ENCODE measurements around the gene EML1. TPM values are rescaled to one million over a fixed set of nuclear protein-coding genes. Genes with fewer than 3 reads are reported as not detected.

The EML1 gene
- total RNA-seq, 1 donor from 2014 or later = 28.3 TPM

DNA sequence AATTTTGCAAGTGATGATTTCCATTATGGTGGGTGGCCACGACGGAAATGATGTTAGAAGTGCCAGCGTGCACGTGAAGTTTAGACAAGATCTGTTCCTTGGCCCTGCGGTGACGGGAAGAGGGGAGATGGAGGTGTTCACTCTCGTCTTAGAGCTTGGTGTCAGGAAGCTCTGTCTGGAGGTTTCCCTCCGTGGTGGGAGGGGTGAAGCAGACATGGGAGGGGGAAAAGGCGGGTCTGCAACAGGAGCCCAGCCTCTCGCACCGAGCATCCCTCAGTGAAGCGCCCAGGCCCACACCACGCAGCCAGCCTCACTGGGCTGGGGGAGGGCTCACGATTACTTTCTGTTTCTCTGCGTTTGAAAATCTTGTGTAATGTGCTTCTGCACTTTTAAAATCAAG, 26.3 kb downstream of the EML1 start:
- no peak overlapping the region for H3K4me3 ChIP-seq
- H3K4me1 ChIP-seq = no peaks in the 10 kb centered on the region
- TF ChIP-seq, protein P1, sequence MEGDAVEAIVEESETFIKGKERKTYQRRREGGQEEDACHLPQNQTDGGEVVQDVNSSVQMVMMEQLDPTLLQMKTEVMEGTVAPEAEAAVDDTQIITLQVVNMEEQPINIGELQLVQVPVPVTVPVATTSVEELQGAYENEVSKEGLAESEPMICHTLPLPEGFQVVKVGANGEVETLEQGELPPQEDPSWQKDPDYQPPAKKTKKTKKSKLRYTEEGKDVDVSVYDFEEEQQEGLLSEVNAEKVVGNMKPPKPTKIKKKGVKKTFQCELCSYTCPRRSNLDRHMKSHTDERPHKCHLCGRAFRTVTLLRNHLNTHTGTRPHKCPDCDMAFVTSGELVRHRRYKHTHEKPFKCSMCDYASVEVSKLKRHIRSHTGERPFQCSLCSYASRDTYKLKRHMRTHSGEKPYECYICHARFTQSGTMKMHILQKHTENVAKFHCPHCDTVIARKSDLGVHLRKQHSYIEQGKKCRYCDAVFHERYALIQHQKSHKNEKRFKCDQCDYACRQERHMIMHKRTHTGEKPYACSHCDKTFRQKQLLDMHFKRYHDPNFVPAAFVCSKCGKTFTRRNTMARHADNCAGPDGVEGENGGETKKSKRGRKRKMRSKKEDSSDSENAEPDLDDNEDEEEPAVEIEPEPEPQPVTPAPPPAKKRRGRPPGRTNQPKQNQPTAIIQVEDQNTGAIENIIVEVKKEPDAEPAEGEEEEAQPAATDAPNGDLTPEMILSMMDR (IDR thresholded peaks at IDR 0.05) = no peak
- H3K27ac ChIP-seq = no peak overlapping the region
- no peak for DNase-seq (ENCODE audit: low spot score in 2 of 2)
- no peaks in the 10 kb centered on the region for H3K9me3 ChIP-seq
- no peaks in the 10 kb centered on the region for H3K27me3 ChIP-seq
- intact Hi-C loops (cut with DNase I) = no loop called here
- no peaks in the 10 kb centered on the region for H3K36me3 ChIP-seq

DNA sequence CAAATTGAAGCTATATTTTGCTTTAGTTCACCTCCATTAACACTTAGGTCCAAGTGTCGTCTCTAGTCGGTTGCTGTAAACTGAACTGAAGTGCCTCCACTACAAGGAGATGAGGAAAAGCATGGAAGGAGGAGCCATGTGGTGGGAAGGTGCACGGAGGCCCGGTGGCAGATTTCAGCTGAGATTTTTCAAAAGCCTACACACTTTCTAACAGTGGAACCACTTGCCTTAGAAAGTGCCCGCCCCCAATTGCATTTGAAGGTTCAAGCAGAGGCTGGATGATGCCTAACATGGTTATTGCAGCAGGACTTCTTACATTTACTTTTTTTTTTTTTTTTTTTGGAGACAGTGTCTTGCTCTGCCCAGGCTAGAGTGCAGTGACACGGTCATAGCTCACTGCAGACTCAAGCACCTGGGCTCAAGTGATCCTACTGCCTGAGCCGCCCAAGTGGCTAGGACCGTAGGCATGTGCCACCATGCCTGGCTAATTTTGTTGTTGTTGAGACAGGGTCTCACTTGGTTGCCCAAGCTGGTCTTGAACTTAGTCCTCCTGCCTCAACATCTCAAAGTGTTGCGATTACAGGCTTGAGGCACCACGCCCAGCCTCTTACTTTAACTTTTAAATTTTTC, 27.6 kb downstream of the EML1 start:
- TF ChIP-seq, protein P1 (IDR thresholded peaks at IDR 0.05) = no peak
- no peak for DNase-seq (ENCODE audit: low spot score in 2 of 2)
- Histone ChIP-seq H3K27ac (no peak overlapping the region), H3K27me3 (no peaks in the 10 kb centered on the region), H3K4me1 (no peaks in the 10 kb centered on the region), H3K4me3 (no peak overlapping the region), H3K36me3 (no peaks in the 10 kb centered on the region), H3K9me3 (no peaks in the 10 kb centered on the region)
- intact Hi-C loops (cut with DNase I) = no loop called here

DNA sequence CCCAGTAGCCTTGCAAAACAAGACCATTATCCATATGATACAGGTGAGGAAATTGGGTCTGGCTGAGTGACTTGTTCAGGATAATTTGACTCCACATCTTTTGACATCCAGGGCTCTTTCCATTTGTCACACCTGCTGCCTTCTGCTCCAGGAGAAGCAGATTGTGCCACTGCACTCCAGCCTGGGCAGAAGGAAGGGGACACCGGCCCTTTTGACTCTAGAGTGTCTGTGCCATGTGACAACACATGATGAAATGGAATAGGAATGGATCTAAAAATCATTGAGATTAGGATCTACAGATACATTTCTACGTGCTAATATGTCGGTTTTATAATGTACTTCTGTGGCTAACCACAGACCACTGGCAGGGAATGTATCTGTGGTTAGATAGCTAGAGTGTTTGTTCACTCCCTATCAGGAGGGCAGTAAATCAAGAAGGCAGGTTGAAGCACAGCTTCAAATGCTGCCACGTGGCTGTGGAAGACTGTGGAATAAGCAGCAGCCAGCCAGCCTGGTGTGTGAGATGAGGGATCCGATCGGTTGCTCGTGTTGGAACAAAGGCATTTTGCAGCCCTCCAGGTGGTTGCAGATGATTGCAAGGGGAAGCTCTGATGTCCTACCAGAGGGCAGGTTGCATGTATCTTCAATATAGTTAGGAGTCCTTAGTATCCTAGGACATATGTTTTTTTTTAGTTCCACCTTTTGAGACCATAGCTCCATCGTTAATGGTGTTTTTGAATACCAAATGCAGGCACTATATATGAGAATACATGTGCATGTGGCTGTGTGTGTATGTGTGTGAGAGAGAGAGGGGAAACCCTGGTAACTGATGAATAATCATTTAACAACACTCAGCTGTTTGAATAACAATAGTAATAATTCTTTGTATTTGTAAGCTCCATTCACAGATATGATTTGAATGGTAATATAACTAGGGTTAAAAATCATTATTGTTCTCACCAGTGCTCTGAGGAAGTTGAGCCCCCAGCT, 28.6 kb downstream of the EML1 start:
- Histone ChIP-seq H3K4me1 (no peaks in the 10 kb centered on the region), H3K27me3 (no peaks in the 10 kb centered on the region), H3K4me3 (no peak overlapping the region), H3K9me3 (no peaks in the 10 kb centered on the region), H3K36me3 (no peaks in the 10 kb centered on the region), H3K27ac (no peak overlapping the region)
- no peak for DNase-seq (ENCODE audit: low spot score in 2 of 2)
- TF ChIP-seq, protein P1 (IDR thresholded peaks at IDR 0.05) = no peak
- intact Hi-C loops (cut with DNase I) = no loop called here

DNA sequence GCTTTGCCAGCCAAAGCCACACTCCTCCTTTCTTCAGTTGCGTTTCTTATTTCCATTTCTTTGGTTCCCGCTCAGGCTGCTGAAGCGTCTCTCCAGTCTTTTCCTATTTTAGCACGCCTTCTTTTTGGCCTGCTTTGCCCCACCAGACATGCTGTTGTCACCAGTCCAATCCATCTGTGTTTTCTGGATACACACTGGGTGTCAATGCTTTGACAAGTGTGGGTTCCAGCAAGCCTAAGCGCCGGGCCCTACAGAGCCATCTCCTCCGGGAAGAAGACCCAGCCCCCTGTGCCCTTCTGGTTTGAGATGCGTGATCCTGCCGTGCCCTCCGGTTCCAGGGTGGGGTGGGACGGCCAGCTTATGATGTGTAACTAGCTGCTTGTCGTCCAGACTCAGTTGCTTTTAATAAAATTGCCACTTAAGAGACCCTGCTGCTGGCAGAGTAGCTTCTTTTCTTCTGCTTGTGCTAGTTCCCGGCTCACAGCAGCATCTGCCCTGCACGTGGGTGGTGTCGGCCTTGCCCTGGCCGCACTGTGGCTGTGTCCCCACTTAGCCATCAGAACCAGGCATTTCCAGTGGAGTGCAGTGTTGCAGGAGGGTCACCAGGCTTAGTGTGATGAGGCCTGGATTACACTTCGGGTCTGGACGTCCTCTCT, 29.7 kb downstream of the EML1 start:
- H3K27me3 ChIP-seq = no peaks in the 10 kb centered on the region
- intact Hi-C loops (cut with DNase I) = no loop called here
- no peaks in the 10 kb centered on the region for H3K9me3 ChIP-seq
- no peak overlapping the region for H3K27ac ChIP-seq
- no peak for DNase-seq (ENCODE audit: low spot score in 2 of 2)
- H3K4me1 ChIP-seq = no peaks in the 10 kb centered on the region
- no peak overlapping the region for H3K4me3 ChIP-seq
- no peaks in the 10 kb centered on the region for H3K36me3 ChIP-seq
- TF ChIP-seq, protein P1 (IDR thresholded peaks at IDR 0.05) = no peak

DNA sequence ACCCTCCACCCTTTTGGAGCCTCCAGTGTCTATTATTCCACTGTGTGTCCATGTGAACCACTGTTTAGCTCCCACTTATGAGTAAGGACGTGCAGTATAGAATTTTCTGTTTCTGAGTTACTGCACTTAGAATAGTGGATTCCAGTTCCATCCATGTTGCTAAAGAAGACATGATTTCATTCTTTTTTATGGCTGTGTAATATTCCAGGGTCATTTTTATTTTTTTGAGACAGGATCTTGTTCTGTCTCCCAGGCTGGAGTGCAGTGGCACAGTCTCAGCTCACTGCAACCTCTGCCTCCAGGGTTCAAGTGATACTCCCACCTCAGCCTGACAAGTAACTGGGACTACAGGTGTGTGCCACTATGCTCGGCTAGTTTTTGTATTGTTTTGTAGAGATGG, 31.6 kb downstream of the EML1 start:
- Histone ChIP-seq H3K9me3 (no peaks in the 10 kb centered on the region), H3K36me3 (no peaks in the 10 kb centered on the region), H3K27ac (no peak overlapping the region), H3K27me3 (no peaks in the 10 kb centered on the region), H3K4me3 (no peak overlapping the region), H3K4me1 (no peaks in the 10 kb centered on the region)
- DNase-seq (ENCODE audit: low spot score in 2 of 2) = no peak
- TF ChIP-seq, protein P1 (IDR thresholded peaks at IDR 0.05) = no peak
- intact Hi-C loops (cut with DNase I) = no loop called here

Data from ascending aorta (tissue), 2 donors.